OCI-LY7 (cell line): Measurements from ENCODE around the gene RUNX1. TPM values are rescaled to one million over a fixed set of nuclear protein-coding genes. Genes with fewer than 3 reads are reported as not detected.
"Not testable (repeated sequence)": the region's sequence is repeated elsewhere in the genome, so short reads cannot be mapped to it uniquely, and the experiment has no call there.

Source experiments
- BruUV-seq: library from RNA; stranded (reverse); fragments of 400-500 nt; replicated peaks from 2 replicates; lab custom pipeline; 2021; lab: Mats Ljungman, UMichigan
- CTCF ChIA-PET: fragments of 300-600 bp; sonication (Branson Sonifier 250); formaldehyde crosslinking; loops from one replicate; lab custom pipeline; 2022; ENCODE audit warnings: antibody characterized with exemption; ENCODE audit not compliant: unreplicated experiment; lab: Charles Lee
- POLR2A ChIA-PET: fragments of 300-600 bp; sonication (Branson Sonifier 250); formaldehyde crosslinking; loops from one replicate; lab custom pipeline; 2022; ENCODE audit warnings: antibody characterized with exemption; lab: Charles Lee
- DNase-seq: peaks from one replicate; pipeline ENCODE4 v3.0.0-alpha.2; 2015; ENCODE audit warnings: low spot score
- H2AFZ ChIP-seq: fragments of 200-600 bp; sonication (generic), shearing (Covaris generic); 2 replicates; pipeline ENCODE4 v1.6.1; 2014; ENCODE audit warnings: mild to moderate bottlenecking, antibody characterized with exemption, low read length, moderate library complexity
- H3K27ac ChIP-seq: fragments of 200-600 bp; sonication (generic); 2 replicates; pipeline ENCODE4 v1.5.1; 2014; ENCODE audit warnings: mixed run types, low read depth, mild to moderate bottlenecking, moderate library complexity, low read length, inconsistent platforms; ENCODE audit not compliant: poor library complexity, severe bottlenecking
- H3K36me3 ChIP-seq: fragments of 200-600 bp; sonication (generic); 2 replicates; pipeline ENCODE4 v1.6.1; 2014; ENCODE audit warnings: mild to moderate bottlenecking, antibody characterized with exemption, low read length, moderate library complexity, mixed read lengths; ENCODE audit not compliant: insufficient read depth
- H3K4me1 ChIP-seq: fragments of 200-600 bp; sonication (generic); 2 replicates; pipeline ENCODE4 v1.5.1; 2014; ENCODE audit warnings: mild to moderate bottlenecking, low read length; ENCODE audit not compliant: insufficient read depth, poor library complexity, severe bottlenecking
- H3K4me2 ChIP-seq: fragments of 200-600 bp; sonication (generic); 2 replicates; pipeline ENCODE4 v1.6.1; 2014; ENCODE audit warnings: mild to moderate bottlenecking, low read length
- H3K4me3 ChIP-seq: fragments of 200-600 bp; sonication (generic); 2 replicates; pipeline ENCODE4 v1.5.1; 2014; ENCODE audit warnings: mild to moderate bottlenecking, low read depth, low read length; ENCODE audit not compliant: poor library complexity, severe bottlenecking
- H3K79me2 ChIP-seq: fragments of 200-600 bp; sonication (generic); 2 replicates; pipeline ENCODE4 v1.6.1; 2016; ENCODE audit warnings: low read depth, mild to moderate bottlenecking, low read length, moderate library complexity, mixed read lengths; ENCODE audit not compliant: insufficient read depth
- H3K9me2 ChIP-seq: fragments of 200-600 bp; sonication (generic); 2 replicates; pipeline ENCODE4 v1.6.1; 2016; ENCODE audit warnings: mild to moderate bottlenecking, low read length, mixed read lengths; ENCODE audit not compliant: insufficient read depth
- H3K9me3 ChIP-seq: fragments of 200-600 bp; sonication (generic); 2 replicates; pipeline ENCODE4 v1.6.1; 2014; ENCODE audit warnings: mild to moderate bottlenecking, mixed run types, low read length, mixed read lengths
- H4K20me1 ChIP-seq: fragments of 200-600 bp; sonication (generic); 2 replicates; pipeline ENCODE4 v1.6.1; 2014; ENCODE audit warnings: mild to moderate bottlenecking, antibody characterized with exemption, low read length, moderate library complexity, mixed read lengths; ENCODE audit not compliant: insufficient read depth
- CTCF ChIP-seq: fragments of 200-600 bp; sonication (generic); conservative IDR thresholded peaks from 2 replicates; pipeline ENCODE4 v1.5.1; 2014; ENCODE audit warnings: mild to moderate bottlenecking, antibody characterized with exemption, low read length, moderate library complexity, mixed read lengths
- EZH2phosphoT487 ChIP-seq: fragments of 200-600 bp; sonication (generic); IDR thresholded peaks from 2 replicates; pipeline ENCODE4 v1.6.1; 2018; ENCODE audit warnings: low read depth, borderline replicate concordance, mild to moderate bottlenecking, mixed run types, antibody characterized with exemption, low read length, moderate library complexity, mixed read lengths
- intact Hi-C: fragments of 100-400 bp; cut with micrococcal nuclease; formaldehyde crosslinking; loops from one replicate; pipeline ENCODE4 v1.10.0; 2022; ENCODE audit not compliant: unreplicated experiment
- total RNA-seq, 2 experiments: library from RNA; depleted of rRNA in 1 of 2; stranded (reverse); fragments of >200 nt in 1 of 2; shearing (Covaris generic) in 1 of 2; gene quantifications; 2 replicates each; pipeline ENCODE4 v1.2.3, GENCODE V29; 2014 to 2022

RUNX1 gene
- total RNA-seq, 2 experiments from 2014 or later: 30.5 to 40.8 TPM

- no peak overlapping the region for H3K4me2 ChIP-seq
- H3K27ac ChIP-seq: no peak overlapping the region
- peaks cover 18% of the 10 kb centered on the region for H3K4me1 ChIP-seq
- CTCF ChIA-PET: no interaction called here
- DNase-seq: no peak
- BruUV-seq: no TSS peak
- intact Hi-C loops: no loop called here
- POLR2A ChIA-PET: no interaction called here
- no peaks in the 10 kb centered on the region for H3K79me2 ChIP-seq
- no peaks in the 10 kb centered on the region for H3K9me3 ChIP-seq
- no peak overlapping the region for H2AFZ ChIP-seq
- peaks cover 16% of the 10 kb centered on the region for H3K36me3 ChIP-seq
- no peak overlapping the region for H3K4me3 ChIP-seq
- H3K9me2 ChIP-seq: no peaks in the 10 kb centered on the region
- TF ChIP-seq CTCF: no peak
- TF ChIP-seq EZH2phosphoT487: no peak
- no peaks in the 10 kb centered on the region for H4K20me1 ChIP-seq
These were observed 241.8 kb downstream of the RUNX1 start for GRCh38 chr21:34807146-34807880.

DNA sequence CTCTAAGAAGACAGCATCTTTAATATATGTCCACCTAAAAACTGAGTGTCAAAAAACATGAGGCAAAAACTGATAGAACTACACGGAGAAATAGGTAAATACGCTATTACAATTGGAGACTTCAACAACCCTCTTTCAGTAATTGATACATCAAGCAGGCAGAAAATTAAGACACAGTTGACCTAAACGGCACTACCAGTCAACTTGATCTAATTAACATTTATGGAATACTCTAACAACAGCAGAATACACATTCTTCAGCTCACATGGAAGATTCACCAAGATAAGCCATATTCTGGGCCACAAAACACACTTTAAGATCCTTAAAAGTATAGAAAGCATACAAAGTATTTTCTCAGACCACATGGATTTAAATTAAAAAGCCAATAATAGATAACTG is 242.7 kb downstream of the RUNX1 start:
- no peak overlapping the region for H2AFZ ChIP-seq
- no peak overlapping the region for H3K4me3 ChIP-seq
- no peak for DNase-seq
- H3K36me3 ChIP-seq: peaks cover 22% of the 10 kb centered on the region
- no peaks in the 10 kb centered on the region for H3K9me3 ChIP-seq
- CTCF ChIA-PET: no interaction called here
- intact Hi-C loops: no loop called here
- no peak overlapping the region for H3K27ac ChIP-seq
- BruUV-seq: no TSS peak
- no peaks in the 10 kb centered on the region for H3K9me2 ChIP-seq
- H3K79me2 ChIP-seq: no peaks in the 10 kb centered on the region
- H3K4me1 ChIP-seq: peaks cover 18% of the 10 kb centered on the region
- POLR2A ChIA-PET: no interaction called here
- no peak overlapping the region for H3K4me2 ChIP-seq
- no peak for TF ChIP-seq CTCF
- no peak for TF ChIP-seq EZH2phosphoT487
- H4K20me1 ChIP-seq: no peaks in the 10 kb centered on the region

DNA sequence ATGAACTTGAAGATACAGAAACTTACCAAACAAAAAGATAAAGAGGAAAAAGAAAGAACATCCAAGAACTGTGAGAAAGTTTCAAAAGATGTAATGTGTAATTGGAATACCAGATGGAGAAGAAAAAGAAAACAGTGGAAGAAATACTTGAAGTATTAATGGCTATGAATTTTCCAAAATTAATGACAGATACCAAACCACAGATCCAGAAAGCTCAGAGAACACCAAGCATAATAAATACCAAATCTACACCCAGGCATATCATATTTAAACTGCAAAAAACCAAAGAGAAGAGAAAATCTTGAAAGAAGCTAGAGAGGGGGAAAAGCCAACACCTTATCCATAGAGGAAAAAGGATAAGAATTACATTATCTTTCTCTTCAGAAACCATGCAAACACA is 243.9 kb downstream of the RUNX1 start:
- POLR2A ChIA-PET: no interaction called here
- no peaks in the 10 kb centered on the region for H4K20me1 ChIP-seq
- BruUV-seq: no TSS peak

GRCh38 chr21:34804584-34804983 is 244.5 kb downstream of the RUNX1 start:
- H3K9me3 ChIP-seq, H3K4me3 ChIP-seq, H4K20me1 ChIP-seq, POLR2A ChIA-PET, DNase-seq, H3K4me2 ChIP-seq, H2AFZ ChIP-seq, H3K79me2 ChIP-seq, H3K9me2 ChIP-seq, H3K27ac ChIP-seq, CTCF ChIA-PET, BruUV-seq, intact Hi-C loops: not testable (repeated sequence)
- peaks cover 18% of the 10 kb centered on the region for H3K4me1 ChIP-seq
- H3K36me3 ChIP-seq: peaks cover 22% of the 10 kb centered on the region

More for the DNA sequence above, 243.9 kb downstream of the RUNX1 start:
- Histone ChIP-seq H3K4me1 (peaks cover 18% of the 10 kb centered on the region), H3K9me3 (no peaks in the 10 kb centered on the region), H3K4me2 (no peak overlapping the region), H3K4me3 (no peak overlapping the region), H2AFZ (no peak overlapping the region), H3K9me2 (no peaks in the 10 kb centered on the region), H3K79me2 (no peaks in the 10 kb centered on the region), H3K27ac (no peak overlapping the region), H3K36me3 (peaks cover 22% of the 10 kb centered on the region)
- DNase-seq: no peak
- intact Hi-C loops: no loop called here
- CTCF ChIA-PET: no interaction called here
- TF ChIP-seq EZH2phosphoT487: no peak
- TF ChIP-seq CTCF: no peak
